GM19452 (cell line): Measurements from ENCODE around the gene ZBED3.

Experiments
- ATAC-seq: cut with Tn5 transposase; IDR thresholded peaks from one replicate; pipeline ENCODE4 v1.9.1; 2021; ENCODE audit not compliant: unreplicated experiment

Gene ZBED3

DNA sequence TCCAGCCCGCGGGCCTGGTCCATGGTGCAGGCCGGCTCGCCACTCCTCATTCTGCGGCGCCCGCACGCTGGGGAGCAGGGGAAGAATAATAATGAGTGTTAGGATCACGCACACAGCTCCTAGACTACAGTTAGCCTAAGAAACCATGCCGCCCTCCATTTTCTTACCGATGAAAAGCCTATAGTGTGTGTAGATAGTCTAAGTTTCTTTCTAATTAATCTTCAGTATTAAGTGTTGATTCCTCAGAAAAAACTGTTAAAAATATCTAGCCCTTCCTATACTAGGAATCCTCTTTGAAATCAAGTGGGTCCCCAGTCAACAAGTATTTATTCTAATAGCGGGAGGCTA is 9.3 kb downstream of the ZBED3 start:
- no peak for ATAC-seq

DNA sequence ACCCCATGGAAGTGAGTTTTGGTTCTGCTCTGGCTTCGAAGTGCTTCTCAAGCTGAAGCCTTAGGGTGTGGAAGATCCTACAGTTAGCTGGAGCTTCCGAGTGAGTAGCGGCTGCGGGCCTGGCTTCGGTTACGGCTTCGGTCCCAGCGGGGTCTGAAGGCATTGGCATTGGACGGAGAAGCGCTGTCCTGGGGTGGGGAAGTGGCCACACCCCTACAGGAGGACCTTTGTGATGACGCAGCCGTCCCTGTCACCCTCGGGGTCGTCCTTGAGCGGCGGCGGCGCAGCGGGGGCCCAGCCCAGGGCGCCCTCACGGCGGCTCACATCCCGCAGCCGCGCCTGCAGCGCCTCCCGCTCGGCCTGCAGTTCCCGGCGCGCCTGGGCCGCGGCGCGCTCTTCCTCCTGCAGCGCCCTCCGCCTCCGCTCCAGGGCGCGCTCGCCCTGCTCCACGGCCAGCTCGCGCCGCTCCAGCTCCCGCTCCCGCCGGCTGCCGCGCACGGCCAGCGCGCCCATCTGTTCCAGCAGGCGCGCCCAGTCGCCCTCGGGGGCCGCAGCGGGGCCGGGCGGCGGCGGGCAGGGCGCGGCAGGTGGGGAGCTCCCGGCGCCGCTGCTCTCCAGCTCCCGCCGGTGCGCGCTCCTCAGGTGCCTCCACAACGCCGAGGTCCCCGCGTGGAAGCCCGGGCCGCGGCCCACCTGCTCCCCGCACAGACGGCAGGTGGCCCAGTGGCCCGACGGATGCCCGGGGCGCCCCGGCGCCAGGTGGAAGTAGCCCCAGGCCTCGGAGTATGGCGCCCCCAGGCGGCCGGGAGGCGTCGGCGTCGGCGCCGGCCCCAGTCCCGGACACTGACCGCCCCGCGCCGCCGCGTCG is 9.9 kb downstream of the ZBED3 start:
- peak; percentile 89 for ATAC-seq

GRCh38 chr5:77074745-77075144 is 12.3 kb downstream of the ZBED3 start:
- ATAC-seq, result no peak

DNA sequence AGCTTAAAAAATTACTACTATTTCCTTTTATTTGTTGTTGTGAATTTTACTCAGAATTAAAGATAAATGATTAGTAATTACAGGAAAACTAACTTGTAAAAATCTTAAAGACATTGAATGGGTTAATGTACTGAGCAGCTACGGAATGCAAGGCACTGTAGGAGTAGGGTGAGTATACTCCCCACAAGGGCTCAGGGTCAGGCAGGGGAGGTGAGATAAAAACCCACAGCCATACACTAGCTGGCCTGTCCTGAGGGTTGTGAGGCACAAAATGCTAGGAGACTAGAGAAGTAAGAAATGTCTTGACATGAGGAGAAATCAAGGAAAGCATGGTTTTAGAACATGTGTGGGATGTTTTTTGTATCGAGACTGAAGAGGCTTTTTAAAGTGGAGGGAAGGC is 13.4 kb downstream of the ZBED3 start:
- ATAC-seq, result no peak

DNA sequence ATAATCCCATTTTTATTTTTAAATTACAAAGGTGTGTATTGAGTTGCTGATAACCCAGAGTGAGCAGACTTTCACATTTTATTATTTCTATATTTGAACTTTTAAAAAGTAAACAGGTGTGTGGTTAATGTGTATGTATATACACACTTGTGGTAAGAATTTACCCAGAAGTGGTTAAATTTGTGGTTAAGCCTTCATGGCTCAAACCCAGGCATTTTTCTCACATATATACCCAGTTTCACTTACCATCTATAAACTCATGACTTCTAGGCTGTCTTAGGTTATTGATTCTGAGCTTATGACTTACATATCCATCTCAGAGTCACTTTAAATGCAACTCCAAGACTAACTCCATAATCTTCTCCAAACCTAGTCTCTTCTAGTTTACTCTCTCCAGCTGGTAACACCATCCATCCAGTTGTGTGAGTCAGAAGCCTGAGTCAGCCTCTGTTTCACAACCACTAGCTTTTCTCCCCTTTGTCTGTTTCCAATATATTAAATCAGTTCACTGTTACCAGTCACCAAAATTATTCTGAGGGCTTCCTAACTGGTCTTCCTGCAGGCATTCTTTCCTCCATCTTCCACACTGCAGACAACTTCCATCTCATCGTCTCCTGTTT is 20.2 kb downstream of the ZBED3 start:
- ATAC-seq, result peak; percentile 69

DNA sequence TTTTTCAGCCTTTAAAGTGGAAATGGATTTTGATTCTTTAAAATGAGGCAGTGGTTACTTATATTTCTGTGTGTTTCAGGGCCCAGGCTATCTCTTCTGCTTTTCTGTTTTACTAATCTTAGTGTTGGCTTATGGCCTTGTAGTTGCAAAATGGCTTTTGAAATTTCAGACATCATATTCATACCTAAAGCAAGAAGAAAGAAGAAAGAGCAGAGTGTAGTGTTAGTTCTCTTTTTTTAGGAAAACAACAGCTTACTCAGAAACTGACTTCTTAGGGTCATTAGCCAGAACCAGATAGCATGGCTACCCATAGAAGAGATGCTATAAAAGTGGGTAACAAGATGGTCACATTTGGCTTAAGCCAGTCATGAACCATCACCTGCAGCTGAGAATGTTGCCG is 20.9 kb downstream of the ZBED3 start:
- peak; percentile 24 for ATAC-seq

DNA sequence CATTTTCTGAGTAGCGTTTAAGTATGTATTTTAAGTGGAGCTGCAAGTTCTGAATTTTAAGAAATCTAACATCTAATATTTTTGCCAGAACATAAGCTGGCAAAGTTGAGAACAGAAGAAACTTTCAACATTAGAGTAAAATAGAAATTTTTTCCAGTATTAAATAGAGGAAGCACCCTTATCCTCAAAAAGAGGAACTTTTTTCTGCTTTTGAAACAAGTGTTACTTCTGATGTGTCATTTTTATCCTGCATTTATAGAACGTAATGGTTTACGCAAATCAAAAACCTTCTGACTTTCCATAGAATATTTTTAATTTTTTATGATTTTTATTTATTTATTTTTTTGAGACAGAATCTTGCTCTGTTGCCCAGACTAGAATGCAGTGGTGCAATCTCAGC is 21.8 kb downstream of the ZBED3 start:
- no peak for ATAC-seq

DNA sequence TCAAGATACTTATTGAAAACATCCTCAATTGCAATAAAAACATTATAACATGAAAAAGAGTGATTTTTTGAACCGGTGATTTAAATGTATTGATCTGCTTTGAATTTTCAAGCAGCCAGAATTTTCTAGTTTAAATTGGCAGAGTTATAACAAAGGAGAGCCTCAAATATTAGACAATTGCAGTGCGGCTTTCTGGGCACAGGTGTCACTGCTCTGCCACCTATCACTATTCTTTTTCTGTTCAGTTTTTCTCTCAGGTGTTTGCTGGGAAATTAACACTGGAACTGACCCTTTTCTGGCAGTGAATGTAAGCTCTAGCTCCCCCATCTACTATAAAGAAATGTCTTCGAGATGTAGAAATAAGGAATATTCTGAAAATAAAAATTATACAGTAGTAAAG is 23.0 kb downstream of the ZBED3 start:
- ATAC-seq, result no peak

DNA sequence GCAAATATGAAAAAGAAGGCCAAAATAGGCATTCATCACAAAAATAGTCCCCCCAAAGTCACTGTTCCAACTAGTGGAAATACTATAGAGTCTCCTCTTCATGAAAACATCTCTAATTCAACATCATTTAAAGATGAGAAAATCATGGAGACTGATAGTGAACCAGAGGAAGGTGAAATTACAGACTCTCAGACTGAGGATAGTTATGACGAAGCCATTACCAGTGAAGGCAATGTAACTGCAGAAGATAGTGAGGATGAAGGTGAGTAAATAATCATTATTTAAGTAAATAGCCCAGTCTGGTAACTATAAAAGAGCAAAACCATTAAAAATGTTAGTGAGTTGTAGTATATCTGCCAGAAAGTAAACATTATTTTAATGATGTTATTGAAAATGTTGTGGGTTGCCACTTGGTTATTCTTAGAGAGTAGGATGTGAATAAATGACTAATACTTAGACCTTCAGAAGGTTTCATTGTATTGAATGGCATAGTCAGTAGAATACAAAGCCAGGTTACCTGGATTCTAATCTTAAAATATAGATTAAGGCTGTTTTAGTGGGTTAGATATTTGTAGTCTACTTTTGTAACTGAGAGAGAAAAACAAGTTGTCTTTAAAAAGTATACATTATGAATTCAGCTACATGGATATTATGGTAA is 40.5 kb downstream of the ZBED3 start:
- ATAC-seq, result no peak

- no peak for ATAC-seq
Observed at GRCh38 chr5:77035950-77036349, 51.1 kb downstream of the ZBED3 start.

GRCh38 chr5:77033338-77033737 is 53.7 kb downstream of the ZBED3 start:
- ATAC-seq, result no peak

GRCh38 chr5:77032635-77033034 is 54.5 kb downstream of the ZBED3 start:
- ATAC-seq, result no peak

- no peak for ATAC-seq
Observed at GRCh38 chr5:77031891-77032290, 55.2 kb downstream of the ZBED3 start.

DNA sequence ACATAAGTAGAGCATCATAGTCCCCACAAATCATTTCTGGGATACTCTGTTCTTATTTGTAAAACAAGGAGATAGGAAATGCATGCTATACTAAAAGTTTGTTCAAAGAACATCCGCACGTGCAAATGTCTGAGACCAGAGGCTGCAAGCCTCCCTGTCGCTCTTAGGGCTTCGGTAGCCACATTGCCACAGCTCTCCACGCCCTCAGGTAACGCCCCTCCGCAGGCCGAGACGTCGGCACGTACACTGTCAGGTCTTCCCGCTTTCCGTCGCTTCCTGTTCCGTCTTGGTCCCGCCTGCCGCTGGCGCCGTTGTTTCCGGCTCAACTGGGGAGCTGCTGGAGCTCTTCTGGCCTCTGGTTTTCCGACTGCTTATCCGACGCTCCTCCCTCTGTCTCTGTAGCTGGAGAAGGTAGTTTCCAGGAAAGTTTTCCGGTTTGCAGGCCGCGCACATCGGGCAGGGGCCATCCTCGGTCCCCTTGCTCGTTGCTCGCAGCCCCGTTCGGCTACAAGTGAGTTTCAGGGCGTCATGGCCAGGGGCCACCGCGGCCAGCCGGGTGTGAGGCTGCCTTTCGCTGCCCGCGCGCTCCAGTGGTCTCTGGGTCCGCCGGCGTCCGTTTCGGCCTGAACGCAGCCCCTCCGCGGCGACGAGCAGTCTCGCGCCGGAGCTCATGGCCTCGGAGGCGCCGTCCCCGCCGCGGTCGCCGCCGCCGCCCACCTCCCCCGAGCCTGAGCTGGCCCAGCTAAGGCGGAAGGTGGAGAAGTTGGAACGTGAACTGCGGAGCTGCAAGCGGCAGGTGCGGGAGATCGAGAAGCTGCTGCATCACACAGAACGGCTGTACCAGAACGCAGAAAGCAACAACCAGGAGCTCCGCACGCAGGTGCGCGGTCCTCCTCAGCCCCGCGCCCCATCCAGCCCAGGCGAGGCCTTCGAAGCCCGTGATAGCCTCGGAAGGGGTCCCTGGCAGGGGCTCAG is 56.7 kb downstream of the ZBED3 start, which contains the start of gene AGGF1:
TSS of gene AGGF1 (plus strand) at position 308 of the 975 bp plus-strand sequence. CDS start at position 671, 363 bp downstream.
- peak; percentile 98 for ATAC-seq

- ATAC-seq, result no peak
Observed at GRCh38 chr5:77029376-77029885, 57.7 kb downstream of the ZBED3 start.

DNA sequence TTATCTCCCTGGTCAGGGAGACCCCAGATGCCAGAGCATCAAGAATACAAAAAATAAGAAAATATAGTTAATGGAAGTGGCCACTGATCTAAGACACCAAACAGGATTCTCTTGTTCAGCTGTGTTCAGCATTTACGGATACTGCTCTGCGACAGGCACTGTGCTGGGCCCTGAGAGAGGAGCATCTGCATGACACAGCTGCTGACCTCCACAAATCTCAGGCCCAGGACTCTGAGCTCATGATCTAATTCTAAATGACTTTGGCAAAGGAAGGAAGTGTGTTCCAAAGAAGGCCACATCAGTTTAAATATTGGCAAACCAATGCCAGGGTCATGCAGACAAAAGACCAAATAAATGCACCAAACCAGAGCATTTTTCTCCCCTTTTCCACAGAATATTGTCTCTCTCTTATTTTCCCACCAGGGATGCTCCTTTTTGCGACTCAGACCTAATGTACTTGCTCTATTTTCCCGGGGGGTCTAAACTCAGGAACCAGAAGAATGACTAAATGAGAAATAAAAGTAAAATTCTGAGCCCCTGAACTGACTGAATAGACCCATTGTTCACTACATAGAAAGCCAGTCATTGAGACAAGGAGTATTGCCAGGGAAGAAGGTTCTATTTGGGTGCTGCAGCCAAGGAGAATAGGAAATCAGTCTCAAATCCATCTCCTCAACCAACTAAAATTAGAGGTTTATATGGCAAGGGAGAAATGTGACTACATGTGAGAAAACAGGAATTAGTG is 58.3 kb downstream of the ZBED3 start:
- no peak for ATAC-seq

GRCh38 chr5:77024490-77024889 is 62.6 kb downstream of the ZBED3 start:
- no peak for ATAC-seq

GRCh38 chr5:77022511-77023417 is 64.3 kb downstream of the ZBED3 start:
- no peak for ATAC-seq
